SH-SY5Y (cell line): ENCODE data around the gene HECTD2.

ENCODE experiments used
- GATA2 ChIP-seq: IDR thresholded peaks from 2 replicates; pipeline ENCODE4 v1.6.1; 2011; ENCODE audit warnings: mild to moderate bottlenecking, low read depth, low read length
- GATA3 ChIP-seq: IDR thresholded peaks from 2 replicates; pipeline ENCODE4 v1.6.1; 2011; ENCODE audit warnings: low read depth, mild to moderate bottlenecking, low read length, moderate library complexity

DNA sequence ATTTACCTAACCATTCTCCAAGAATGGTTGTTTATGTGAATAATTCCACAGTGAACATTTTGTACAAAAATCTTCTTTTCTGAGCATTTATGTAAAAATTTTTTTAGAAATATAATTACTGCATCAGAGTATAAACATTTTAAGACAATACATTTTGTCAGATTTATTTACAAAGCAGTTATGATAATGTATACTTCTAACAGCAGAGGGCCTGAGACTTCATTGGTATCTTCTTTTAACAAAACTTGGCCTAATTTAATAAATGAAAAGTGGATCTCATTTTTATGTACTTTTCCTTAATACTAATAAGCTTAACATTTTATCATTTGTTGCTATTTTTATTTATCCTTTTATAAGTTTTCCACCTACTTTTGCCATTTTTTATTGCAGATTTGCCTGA lies 69.4 kb downstream of the HECTD2 start:
- TF ChIP-seq GATA2, result no peak
- TF ChIP-seq GATA3, result no peak
